NCI-H82 (cell line): Measurements from ENCODE around the gene WDR45B.

Experiments
- DNase-seq: peaks from one replicate; lab custom pipeline; 2025; lab: John Stamatoyannopoulos, UW

WDR45B gene

GRCh38 chr17:82599674-82600661 is 48.3 kb downstream of the WDR45B start:
- DNase-seq, result no peak

DNA sequence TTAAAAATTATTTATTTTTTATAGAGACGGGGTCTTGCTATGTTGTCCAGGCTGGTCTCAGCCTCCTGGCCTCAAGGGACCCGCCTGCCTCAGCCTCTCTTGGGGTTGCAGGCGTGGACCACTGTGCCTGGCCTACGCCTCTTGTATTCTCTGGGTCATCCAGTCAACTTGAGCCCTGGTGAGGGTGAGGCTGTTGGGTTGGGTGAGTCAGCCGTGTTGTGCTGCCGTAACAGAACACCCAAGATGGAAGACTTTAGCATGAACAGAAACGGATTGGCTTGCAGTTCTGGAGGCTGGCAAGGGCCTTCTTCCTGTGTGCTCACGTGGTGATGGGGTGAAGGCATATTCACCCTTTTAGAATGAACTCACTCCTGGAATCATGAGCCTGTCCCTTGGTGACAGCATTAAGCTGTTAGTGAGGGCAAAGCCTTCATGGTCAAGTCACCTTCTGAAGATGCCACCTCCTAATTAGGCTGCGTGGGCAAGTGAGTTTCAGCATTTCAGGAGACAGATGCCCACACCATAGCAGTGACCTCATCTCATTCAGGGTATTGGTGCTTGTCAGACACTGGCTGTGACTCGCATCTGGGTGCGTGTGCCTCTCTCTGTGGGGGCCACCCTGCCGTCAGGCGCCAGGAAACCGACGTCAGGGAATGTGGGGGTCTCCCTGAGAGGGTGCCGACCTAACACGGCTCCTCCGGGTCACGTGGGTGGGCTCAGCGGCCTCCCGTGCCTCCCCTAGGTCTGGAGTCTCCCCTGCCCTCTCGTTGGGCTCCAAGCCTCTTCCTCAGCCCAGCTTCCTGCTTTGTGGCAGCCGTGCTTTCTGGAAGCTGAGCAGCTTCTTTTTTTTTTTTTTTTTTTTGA is 49.8 kb downstream of the WDR45B start:
- no peak for DNase-seq

DNA sequence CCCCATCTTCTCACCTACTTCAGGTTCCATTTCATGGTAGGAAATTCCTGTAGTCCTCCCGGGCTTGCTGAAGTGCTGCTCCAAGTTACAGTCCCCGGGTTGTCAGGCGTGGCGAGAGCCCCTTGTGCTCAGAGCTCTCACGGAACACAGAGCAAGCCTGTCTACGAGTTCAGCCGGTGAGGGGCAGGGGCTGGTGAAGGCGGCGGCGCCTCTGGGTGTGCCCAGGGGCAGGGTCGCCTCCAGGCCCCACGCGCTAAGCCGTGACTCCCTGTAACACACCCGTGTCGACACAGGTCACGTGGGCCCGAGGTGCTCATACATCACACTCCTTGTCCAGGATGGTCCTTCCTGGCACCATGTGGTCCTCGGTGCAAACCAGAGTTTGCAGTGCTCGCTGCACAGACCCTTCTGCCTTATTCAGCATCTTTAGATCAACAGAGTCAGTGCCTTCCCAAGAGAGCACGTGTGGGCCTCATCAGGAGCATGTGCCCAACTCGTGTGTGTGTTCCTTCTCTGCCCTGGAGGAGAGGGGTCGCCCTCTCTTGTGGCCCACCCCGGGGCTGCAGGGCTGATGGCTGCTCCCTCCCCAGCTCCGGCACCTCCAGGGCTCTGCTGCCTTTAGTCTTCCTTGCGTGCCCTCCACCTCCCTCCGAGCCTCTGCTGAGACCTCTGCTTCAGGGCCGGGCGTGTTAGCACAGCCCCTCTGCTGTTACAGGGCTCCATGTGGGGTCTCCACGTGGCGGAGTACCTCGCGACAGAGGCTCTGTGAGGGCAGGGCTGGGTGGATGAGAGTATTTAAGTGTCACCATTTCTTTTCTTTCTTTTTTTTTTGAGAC is 51.2 kb downstream of the WDR45B start:
- no peak for DNase-seq

DNA sequence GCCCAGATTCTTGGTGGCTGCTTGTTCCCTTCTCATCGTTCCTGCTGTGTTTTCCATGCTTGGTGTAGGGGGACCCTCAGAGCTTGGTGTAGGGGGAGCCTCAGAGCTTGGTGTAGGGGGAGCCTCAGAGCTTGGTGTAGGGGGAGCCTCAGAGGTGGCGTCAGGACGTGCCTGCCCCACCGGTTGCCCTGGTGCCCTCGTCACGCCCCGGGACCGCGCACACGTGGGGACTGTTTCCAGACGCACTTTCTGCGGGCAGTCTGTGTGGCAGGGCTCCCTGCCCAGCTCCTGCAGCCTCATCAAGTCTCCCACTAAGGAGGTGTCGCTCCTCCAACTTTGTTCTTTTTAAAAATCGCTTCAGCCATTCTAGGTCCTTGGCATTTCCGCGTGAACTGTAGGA is 51.9 kb downstream of the WDR45B start:
- DNase-seq, result no peak

DNA sequence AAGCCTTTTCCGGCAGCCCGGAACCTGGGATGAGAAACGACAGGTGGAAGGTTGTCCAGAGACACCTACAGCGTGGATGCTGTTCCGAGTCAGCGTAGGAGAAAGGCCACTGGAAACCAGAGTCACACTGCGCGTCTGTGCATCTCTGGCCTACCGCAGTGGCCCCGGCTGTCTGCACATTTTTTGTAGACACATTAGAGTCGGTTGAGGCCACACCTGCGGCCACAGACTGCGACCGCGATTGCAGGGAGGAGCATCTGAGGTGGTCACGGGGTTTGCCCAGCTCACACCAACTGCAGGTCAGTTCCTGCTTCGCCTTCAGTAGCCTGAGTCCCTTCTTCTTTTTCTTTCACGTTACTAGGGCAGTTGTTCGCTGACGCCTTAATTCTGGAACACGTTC is 52.4 kb downstream of the WDR45B start:
- no peak for DNase-seq

DNA sequence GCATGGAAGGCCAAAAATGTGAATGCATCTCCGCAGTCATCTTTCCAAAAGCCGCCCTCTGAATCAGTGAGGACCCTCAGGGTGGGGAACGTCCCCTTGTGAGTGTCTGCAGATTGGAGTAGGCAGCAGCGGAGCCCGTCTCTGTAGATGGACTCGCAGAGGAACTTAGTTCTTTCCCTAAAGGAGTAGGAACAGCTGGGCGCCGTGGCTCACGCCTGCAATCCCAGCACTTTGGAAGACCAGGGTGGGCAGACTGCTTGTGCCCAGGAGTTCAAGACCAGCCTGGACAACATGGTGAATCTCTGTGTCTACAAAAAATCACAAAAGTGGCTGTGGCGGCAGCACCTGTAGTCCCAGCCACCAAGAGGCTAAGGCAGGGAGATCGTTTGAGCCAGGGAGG is 53.7 kb downstream of the WDR45B start:
- DNase-seq, result no peak

- DNase-seq, result no peak
Observed at GRCh38 chr17:82593590-82594087, 54.6 kb downstream of the WDR45B start.

- DNase-seq, result peak; percentile 86
Observed at GRCh38 chr17:82592767-82593589, 55.3 kb downstream of the WDR45B start.

- DNase-seq, result peak; percentile 28
Observed at GRCh38 chr17:82592289-82592766, 55.9 kb downstream of the WDR45B start.

GRCh38 chr17:82590881-82591539 is 57.2 kb downstream of the WDR45B start:
- no peak for DNase-seq

- DNase-seq, result no peak
Observed at GRCh38 chr17:82590216-82590615, 58.0 kb downstream of the WDR45B start.

GRCh38 chr17:82589851-82590180 is 58.4 kb downstream of the WDR45B start:
- DNase-seq, result no peak

DNA sequence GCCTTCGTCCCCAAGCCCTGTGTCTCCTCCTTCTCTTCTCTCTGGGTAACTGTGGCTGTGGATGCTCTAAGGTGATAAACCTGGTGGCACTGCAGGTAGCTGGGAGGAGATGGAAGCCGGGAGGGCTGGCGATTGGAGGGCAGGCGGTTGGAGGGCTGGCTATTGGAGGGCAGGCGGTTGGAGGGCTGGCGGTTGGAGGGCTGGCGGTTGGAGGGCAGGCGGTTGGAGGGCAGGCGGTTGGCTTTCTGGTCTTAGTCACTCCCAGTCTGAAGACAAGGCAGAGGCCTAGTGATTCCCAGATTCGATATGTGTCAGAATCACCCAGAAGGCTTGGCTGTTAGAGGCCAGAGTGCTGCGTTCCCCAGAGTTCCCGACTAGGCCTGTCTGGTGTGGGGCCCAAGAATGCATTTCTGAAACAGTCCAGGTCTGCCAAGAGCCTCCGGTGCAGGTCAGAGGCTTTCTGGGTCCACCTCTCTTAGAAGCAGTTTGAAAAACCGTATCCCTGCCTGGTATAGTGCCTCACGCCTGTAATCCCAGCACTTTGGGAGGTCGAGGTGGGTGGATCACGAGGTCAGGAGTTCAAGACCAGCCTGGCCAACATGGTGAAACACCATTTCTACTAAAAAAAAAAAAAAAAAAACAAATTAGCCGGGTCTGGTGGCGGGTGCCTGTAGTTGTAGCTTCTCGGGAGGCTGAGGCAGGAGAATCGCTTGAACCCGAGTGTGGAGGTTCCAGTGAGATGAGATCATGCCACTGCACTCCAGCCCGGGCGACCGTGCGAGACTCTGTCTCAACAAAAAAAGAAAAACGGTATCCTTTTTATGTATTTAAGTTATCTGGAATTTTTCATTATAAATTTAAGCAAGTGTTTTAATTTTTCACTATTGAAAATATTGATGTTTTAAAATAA is 59.7 kb downstream of the WDR45B start:
- DNase-seq, result no peak

DNA sequence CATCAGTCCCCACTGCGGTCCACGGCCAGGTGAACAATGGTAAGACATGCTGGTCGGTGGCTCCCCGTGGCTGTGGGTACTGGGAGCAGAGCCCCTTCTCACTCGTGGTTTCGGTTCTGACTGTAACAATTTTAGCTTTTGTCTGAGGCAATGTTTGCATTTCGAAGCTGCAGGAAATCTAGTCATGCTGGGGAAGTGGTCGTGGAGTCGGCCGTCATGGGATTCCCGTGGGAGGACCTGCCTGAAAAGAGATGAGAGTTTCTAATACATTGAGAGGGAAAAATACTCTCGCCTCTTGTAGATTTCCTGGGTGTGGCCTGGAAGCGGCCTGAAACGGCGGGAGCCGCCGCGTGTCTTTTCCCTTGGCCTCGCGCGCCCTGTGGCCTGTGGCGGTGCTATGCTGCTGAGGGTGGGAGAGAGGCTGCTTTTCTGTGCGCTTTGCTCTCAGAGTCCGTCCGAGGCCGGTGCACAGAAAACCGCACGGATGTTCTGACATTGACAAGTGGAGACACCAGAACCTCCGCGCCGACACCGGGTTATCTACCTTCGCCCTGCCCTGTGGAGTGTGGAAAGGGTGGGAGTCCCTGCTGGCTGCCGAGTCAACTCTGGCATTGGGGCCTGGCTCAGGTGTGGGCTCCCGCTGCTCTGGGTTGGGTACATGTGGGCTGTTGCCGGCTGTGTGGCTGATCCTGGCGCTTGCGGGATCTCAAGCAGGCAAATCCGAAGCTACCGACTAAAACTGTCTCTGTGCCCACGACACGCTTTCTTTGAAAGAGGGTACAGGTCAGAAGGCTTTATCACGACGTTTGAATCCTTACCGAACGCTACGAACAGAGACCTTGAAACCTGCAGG is 60.8 kb downstream of the WDR45B start:
- no peak for DNase-seq

DNA sequence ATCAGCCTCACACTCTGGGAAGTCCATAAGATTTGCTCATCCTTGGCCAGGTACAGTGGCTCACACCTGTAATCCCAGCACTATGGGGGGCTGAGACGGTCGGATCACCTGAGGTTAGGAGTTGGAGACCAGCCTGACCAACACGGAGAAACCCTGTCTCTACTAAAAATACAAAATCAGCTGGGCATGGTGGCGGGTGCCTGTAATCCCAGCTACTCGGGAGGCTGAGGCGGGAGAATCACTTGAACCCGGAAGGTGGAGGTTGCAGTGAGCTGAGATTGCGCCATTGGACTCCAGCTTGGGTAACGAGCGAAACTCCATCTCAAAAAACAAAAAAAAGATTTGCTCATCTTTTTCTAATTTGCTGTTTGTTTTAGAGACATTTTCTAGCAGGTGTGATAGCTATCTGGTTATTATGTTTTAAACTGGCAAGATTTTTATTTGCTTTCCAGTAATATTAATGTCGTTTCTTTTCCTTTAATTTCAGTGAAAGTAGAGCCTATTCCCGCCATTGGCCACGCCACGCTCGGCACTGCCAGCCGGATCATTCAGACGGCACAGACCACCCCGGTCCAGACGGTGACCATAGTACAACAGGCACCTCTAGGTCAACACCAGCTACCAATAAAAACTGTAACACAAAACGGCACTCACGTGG is 61.5 kb downstream of the WDR45B start:
- DNase-seq, result no peak

- peak; percentile 50 for DNase-seq
Observed at GRCh38 chr17:82585935-82586575, 62.2 kb downstream of the WDR45B start.

DNA sequence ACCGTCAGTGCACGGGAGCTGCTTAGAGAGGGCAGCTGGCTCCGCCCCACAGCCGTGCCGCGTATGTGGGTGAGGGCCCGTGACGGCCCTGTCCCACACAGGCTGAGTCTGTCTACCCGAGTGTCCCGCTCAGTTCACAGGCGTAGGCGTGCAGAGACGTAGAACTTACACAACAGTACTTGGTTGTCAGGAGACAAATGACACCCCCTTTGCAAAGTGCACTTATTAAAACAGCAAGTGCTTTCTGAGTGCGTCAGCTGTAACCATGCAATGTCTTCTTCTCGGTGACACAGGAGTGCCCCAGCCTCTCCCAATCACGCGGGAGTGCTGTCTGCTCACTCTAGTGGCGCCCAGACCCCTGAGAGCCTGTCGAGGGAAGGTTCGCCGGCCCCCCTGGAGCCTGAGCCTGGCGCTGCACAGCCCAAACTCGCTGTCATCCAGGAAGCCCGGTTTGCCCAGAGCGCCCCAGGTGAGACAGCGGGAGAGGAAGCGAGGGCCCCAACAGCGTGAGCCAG is 64.5 kb downstream of the WDR45B start:
- no peak for DNase-seq
